Measurements from ENCODE around the gene GLYATL1B.
"Not testable (repeated sequence)": the region's sequence is repeated elsewhere in the genome, so short reads cannot be mapped to it uniquely, and the experiment has no call there.

GLYATL1B gene, protein sequence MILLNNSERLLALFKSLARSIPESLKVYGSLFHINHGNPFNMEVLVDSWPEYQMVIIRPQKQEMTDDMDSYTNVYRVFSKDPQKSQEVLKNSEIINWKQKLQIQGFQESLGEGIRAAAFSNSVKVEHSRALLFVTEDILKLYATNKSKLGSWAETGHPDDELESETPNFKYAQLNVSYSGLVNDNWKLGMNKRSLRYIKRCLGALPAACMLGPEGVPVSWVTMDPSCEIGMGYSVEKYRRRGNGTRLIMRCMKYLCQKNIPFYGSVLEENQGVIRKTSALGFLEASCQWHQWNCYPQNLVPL

GRCh38 chr11:59086007-59086406 is at the start of gene GLYATL1B:
Gene GLYATL1B (plus strand): TSS chr11:59086307. CDS start chr11:59086307, 0 bp downstream.
- DNase-seq, result not testable (repeated sequence)

- not testable (repeated sequence) for DNase-seq
These were observed 49.6 kb upstream of the GLYATL1B start for GRCh38 chr11:59036542-59036941.

- not testable (repeated sequence) for DNase-seq
These were observed 48.7 kb upstream of the GLYATL1B start for GRCh38 chr11:59037434-59037833.

DNA sequence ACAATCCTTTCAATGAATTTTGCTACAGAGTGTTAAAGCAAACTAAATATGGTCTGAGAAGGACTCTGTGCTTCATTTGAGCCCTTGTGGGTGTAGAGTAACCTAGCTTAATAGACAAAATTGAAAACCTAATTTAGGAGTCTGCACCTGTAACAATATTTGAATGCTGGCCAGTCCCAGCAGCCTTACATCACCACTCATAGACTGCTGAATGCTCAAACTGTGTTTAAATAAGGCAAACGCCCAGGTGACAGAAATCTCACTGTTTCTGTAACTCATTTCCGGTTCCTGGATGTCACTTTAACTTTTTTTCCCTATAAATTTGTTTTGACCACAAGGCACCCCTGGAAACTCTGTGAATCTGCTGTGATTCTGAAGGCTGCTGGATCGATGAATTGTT is 45.5 kb upstream of the GLYATL1B start:
- DNase-seq, result no peak

- not testable (repeated sequence) for DNase-seq
These were observed 34.7 kb upstream of the GLYATL1B start for GRCh38 chr11:59051383-59051782.

GRCh38 chr11:59052355-59052754 is 33.8 kb upstream of the GLYATL1B start:
- DNase-seq, result not testable (repeated sequence)

- peak; percentile 35 to 82 (median 74) for DNase-seq
These were observed 32.7 kb upstream of the GLYATL1B start for GRCh38 chr11:59053387-59053786.

DNA sequence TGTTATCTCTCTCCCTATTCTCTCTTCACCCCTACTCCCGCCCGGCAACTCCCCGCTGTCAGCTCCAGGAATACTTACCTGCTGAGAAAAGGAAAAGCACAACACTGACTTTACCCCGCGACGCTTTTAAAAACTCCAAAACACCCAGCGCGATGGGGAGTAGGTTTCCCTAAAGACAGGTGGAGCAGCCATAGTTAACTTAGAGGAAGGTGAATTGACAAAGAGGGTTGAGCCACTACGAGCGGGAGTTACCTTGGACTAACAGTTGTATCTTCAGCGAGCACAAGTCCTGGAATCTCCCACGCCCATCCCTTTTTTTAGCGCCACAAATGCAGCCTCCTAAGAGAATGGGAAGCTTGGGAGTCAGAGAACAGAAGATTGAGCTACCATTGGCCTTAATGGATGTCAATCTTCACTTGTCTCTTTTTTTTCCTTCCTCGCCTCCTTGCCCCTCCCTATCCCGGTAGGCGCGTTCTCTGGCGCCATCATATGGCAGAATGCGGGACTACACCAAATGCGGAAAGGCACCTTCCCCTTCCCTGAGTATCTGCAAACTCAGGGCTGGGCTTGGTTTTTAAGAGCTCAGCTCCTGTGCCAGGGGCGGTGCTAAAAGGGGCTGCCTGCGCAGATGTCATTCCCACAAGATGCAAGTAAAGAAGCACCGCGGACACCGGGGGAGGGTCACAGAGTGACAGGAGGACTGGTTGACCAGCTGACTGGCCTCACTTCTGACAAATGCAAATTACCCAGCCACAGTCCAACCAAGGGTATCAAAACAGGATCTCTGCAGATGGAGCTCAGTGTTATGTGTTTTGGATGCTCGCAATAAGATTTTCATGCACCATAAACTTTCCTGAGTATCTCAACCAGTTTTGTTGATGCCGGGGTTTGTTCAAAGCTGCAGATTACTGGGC is 27.7 kb upstream of the GLYATL1B start:
- peak; percentile 52 to 82 (median 74) for DNase-seq

- DNase-seq, result not testable (repeated sequence)
These were observed 26.0 kb upstream of the GLYATL1B start for GRCh38 chr11:59060096-59060495.

- DNase-seq, result no peak
These were observed 23.2 kb upstream of the GLYATL1B start for GRCh38 chr11:59062602-59063529.

DNA sequence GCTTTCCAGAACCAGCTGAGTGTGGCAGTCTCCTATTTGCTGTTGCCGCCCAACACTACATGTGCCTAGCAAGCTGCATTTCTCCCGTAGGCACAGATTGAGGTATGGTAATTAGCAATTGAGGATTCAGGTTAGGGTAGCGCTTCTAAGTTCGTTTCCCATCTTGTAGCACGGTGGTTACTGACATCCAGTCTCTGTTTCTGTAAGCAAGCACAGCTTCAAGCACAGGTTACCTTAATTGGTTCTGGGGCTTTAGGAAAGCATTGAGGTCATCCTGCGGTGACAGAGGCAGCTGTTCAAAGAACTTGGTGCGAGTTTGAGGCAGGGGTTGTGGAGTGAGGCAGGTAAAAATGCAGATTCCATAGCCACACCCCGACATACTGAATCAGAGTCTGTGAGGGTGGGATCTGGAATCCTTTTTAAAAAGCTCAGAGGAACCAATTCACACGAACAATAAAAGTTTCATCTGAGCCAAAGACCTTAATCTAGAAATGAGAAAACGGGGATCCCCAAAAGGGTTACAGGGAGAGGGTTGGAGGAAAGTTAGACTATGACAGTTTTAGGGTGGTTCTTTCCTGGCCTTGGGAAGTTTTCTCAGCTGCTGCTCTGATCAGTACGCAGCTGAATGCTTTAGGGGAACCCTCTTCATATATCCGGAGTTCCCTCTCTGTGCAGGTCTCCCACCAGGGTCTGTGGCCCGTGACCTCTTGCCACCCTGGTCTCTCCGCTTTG is 21.9 kb upstream of the GLYATL1B start:
- DNase-seq, result not testable (repeated sequence)

GRCh38 chr11:59069087-59069486 is 17.0 kb upstream of the GLYATL1B start:
- DNase-seq, result no peak

- no peak for DNase-seq
These were observed 9.1 kb upstream of the GLYATL1B start for GRCh38 chr11:59076876-59077571.

- DNase-seq, result no peak
These were observed 7.7 kb upstream of the GLYATL1B start for GRCh38 chr11:59078435-59078834.

DNA sequence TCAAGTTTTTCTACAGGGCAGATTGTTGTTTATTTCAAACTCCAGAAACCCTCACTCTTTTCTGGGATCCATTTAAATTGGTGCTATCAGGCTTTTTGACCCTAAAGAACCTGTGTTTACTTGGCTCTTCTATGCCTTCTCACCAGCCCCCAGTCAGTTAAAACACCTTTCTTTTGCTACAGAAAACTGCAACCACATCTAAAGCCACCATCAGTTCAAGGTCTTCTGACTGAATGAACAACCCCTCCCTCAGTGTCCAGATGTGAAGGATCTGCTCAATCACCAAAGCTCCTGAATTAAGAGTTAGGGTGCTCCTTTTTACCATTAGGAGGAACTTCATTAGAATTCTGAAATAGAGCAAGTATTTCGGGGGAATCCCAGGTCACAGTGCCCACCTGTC is 7.0 kb upstream of the GLYATL1B start:
- no peak for DNase-seq

DNA sequence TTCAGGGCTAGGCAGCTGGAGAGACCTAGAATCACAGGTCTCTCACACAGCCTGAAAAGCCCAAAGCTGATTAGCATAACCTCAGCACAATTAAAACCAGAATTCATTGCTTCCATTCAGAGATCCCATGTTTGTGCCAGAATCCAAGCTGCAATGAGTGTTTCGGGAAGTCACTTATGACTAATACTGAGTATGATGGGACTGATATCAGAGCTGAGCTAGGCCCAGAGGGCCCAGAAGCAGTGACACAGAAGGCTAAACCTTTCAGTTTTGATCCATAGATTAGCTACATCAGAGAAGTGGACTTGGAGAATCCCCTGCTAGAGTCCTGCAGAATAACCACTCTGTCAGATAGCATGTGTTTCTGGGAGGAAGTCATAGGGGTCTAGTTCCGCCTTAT is 5.7 kb upstream of the GLYATL1B start:
- DNase-seq, result not testable (repeated sequence)

DNA sequence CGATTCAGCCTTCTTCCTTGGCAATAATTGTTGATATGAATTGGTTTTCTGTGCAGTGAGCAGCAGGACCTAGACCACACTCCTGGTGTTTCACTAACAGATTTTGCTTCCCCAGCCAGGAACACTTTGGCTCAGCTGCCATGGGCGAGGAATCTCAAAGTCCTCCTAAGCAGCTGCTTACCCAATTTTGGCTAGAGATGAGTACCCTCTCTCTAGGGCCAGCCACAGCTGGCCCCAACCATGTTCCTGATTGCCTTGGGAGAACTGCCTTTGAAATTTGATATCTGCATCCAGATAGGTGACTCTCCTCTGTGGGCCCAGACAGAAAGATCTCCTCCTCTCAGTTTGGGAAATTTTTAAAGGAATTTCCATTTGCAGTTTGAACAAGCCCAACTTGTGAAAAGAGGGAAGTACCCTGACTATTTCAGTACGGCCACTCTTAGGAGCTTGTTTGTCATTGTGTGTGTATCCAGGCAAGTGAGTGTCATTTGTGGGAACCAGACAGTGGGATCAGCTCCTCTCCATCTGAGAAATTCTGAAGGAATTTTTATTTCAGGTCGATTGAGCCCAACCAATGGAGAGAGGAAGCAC is 4.6 kb upstream of the GLYATL1B start:
- not testable (repeated sequence) for DNase-seq

- no peak for DNase-seq
These were observed 2.1 kb downstream of the GLYATL1B start for GRCh38 chr11:59088162-59088561.

DNA sequence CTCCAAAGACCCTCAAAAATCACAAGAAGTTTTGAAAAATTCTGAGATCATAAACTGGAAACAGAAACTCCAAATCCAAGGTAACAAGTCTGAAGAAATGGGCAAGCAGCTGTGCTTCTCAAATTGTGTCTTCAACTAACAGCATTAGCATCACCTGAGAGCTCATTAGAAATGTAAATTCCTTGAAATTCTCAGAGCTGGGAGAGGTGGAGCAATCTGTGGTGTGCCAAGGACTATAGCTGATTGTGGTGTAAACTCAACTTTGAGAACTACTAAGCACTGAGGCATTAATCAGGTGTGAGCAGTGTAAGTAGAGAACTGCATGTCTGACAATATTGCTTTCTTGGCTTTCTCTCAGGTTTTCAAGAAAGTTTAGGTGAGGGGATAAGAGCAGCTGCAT is 7.5 kb downstream of the GLYATL1B start:
- not testable (repeated sequence) for DNase-seq

- DNase-seq, result not testable (repeated sequence)
These were observed 9.1 kb downstream of the GLYATL1B start for GRCh38 chr11:59095225-59095624.
